ENCODE measurements around the gene LIN7C. TPM values are rescaled to one million over a fixed set of nuclear protein-coding genes. Genes with fewer than 3 reads are reported as not detected.
A peak's percentile ranks its signal among the peaks of the same experiment; 100 is the strongest.

Gene LIN7C
- total and polyA plus RNA-seq, 4 donors = 5.2 to 43.7 (median 25.8) TPM

GRCh38 chr11:27466363-27466762, 40.2 kb downstream of the LIN7C start:
- 35% methylated on average over 1 of the region's 1 CpG for WGBS

GRCh38 chr11:27465629-27466028, 40.9 kb downstream of the LIN7C start:
- no peak for TF ChIP-seq RXRA (IDR thresholded peaks at IDR 0.05)
- TF ChIP-seq FOXA2 (IDR thresholded peaks at IDR 0.05) = no peak
- TF ChIP-seq MAX (IDR thresholded peaks at IDR 0.05) = no peak
- no peak for TF ChIP-seq ATF3 (IDR thresholded peaks at IDR 0.05)
- TF ChIP-seq RAD21 (IDR thresholded peaks at IDR 0.05) = no peak
- H3K27ac ChIP-seq (ENCODE audit: low read depth in 1 of 2, low read length in 2 of 2) = peak overlapping the region in 1 of 2 donors; percentile 19
- no peaks in the 10 kb centered on the region for H3K9me3 ChIP-seq (ENCODE audit: control insufficient read depth in 4 of 4, low read length in 3 of 4)
- WGBS = 74% methylated on average over 3 of the region's 3 CpGs
- no peak overlapping the region for H3K4me3 ChIP-seq (ENCODE audit: low read depth in 1 of 3, low read length in 3 of 3)
- no peaks in the 10 kb centered on the region for H3K27me3 ChIP-seq (ENCODE audit: control insufficient read depth in 4 of 4, insufficient read depth in 4 of 4, low read length in 3 of 4)
- H3K9ac ChIP-seq (ENCODE audit: low read depth in 1 of 2, low read length in 2 of 2) = peak overlapping the region in 1 of 2 donors; percentile 37
- no peaks in the 10 kb centered on the region for H3K36me3 ChIP-seq (ENCODE audit: control insufficient read depth in 4 of 4, insufficient read depth in 3 of 4, low read depth in 1 of 4, low read length in 3 of 4)
- DNase-seq (ENCODE audit: low spot score) = no peak
- peaks cover 3 to 58% (median 35%) of the 10 kb centered on the region in 4 donors for H3K4me1 ChIP-seq (ENCODE audit: control insufficient read depth in 4 of 4, insufficient read depth in 4 of 4, low read length in 3 of 4)

More at GRCh38 chr11:27466363-27466762, 40.2 kb downstream of the LIN7C start:
- no peak for DNase-seq (ENCODE audit: low spot score)
- H3K27me3 ChIP-seq (ENCODE audit: control insufficient read depth in 4 of 4, insufficient read depth in 4 of 4, low read length in 3 of 4) = no peaks in the 10 kb centered on the region
- H3K9me3 ChIP-seq (ENCODE audit: control insufficient read depth in 4 of 4, low read length in 3 of 4) = no peaks in the 10 kb centered on the region
- peak overlapping the region in 1 of 2 donors; percentile 8 for H3K27ac ChIP-seq (ENCODE audit: low read depth in 1 of 2, low read length in 2 of 2)
- peaks cover 1 to 56% (median 35%) of the 10 kb centered on the region in 4 donors for H3K4me1 ChIP-seq (ENCODE audit: control insufficient read depth in 4 of 4, insufficient read depth in 4 of 4, low read length in 3 of 4)
- no peaks in the 10 kb centered on the region for H3K36me3 ChIP-seq (ENCODE audit: control insufficient read depth in 4 of 4, insufficient read depth in 3 of 4, low read depth in 1 of 4, low read length in 3 of 4)
- TF ChIP-seq YY1 (IDR thresholded peaks at IDR 0.05) (no peak), NR2F2 (IDR thresholded peaks at IDR 0.05) (no peak), ATF3 (IDR thresholded peaks at IDR 0.05) (no peak), FOXA2 (IDR thresholded peaks at IDR 0.05) (no peak), HNF4A (conservative IDR thresholded peaks at IDR 0.05) (no peak), RXRA (IDR thresholded peaks at IDR 0.05) (no peak), ZBTB33 (IDR thresholded peaks at IDR 0.05) (no peak), SP1 (IDR thresholded peaks at IDR 0.05) (no peak), CTCF (IDR thresholded peaks at IDR 0.05; ENCODE audit: low read depth, low read length, missing input control) (no peak), JUND (IDR thresholded peaks at IDR 0.05) (no peak), EGR1 (IDR thresholded peaks at IDR 0.05; ENCODE audit: low read depth in 2 of 2) (no peak), TAF1 (conservative IDR thresholded peaks at IDR 0.05) (no peak), RAD21 (IDR thresholded peaks at IDR 0.05) (no peak), GABPA (IDR thresholded peaks at IDR 0.05 in 1 of 2, conservative IDR thresholded peaks at IDR 0.05 in 1 of 2) (no peak), HNF4G (IDR thresholded peaks at IDR 0.05) (no peak)
- H3K4me3 ChIP-seq (ENCODE audit: low read depth in 1 of 3, low read length in 3 of 3) = no peak overlapping the region
- H3K9ac ChIP-seq (ENCODE audit: low read depth in 1 of 2, low read length in 2 of 2) = no peak overlapping the region

Measured in liver (tissue), 9 donors.